Measurements from ENCODE around the gene CD300E. TPM values are rescaled to one million over a fixed set of nuclear protein-coding genes. Genes with fewer than 3 reads are reported as not detected.

The CD300E gene
- total and polyA plus RNA-seq, 2 donors (not counting 3 experiments of a cell fraction or from before 2014, with no cell fraction given): not detected

DNA sequence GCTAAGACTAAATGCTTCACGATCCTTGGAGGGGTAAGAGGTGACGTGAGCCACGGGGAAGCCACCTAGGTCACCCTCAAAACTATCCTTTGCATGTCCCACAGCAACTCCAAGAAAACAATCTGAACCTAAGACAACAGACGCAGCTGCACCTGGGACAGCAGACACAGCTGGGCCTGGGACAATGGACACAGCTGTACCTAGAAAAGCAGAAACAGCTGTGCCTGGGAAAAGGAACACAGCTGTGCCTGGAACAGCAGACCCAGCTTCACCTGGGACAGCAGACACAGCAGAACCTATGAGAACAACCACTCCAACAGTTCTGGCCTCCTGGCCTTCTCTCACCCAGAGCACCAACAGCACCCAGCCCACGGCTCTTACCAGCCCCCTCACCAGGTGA lies 19.8 kb downstream of the CD300E start:
- intact Hi-C loops (cut with micrococcal nuclease): no loop called here
- dilution Hi-C loops (cut with MboI; ENCODE audit: extremely low pct_ligation_motif_present, low sequenced_read_pairs): no loop called here
- H3K4me3 ChIP-seq (replicated peaks in 1 of 3; ENCODE audit: insufficient read depth in 1 of 3, low read depth in 1 of 3, low read length in 3 of 3): no peak overlapping the region
- H3K4me1 ChIP-seq (ENCODE audit: control insufficient read depth, extremely low read depth, insufficient read depth, low read length): no peaks in the 10 kb centered on the region
- no peak overlapping the region for H3K9ac ChIP-seq (replicated peaks; ENCODE audit: extremely low read depth, insufficient read depth, low read length)
- CTCF ChIA-PET: interaction anchor here (1.0 to 2.4 kb wide), 4 partner anchors 225 to 1173 kb away, joined by 3 to 11 read pairs (median 3); no protein-coding TSS in a partner anchor
- no peaks in the 10 kb centered on the region for H3K79me2 ChIP-seq (ENCODE audit: control insufficient read depth, insufficient read depth, low read length)
- no peak overlapping the region for H2AFZ ChIP-seq (ENCODE audit: low read depth, low read length)
- BruUV-seq (replicated peaks): no TSS peak
- no peaks in the 10 kb centered on the region for H3K36me3 ChIP-seq (ENCODE audit: control insufficient read depth in 2 of 2, extremely low read depth in 1 of 2, insufficient read depth in 2 of 2, low read length in 2 of 2)
- no peaks in the 10 kb centered on the region for H3K9me1 ChIP-seq (replicated peaks; ENCODE audit: control insufficient read depth, extremely low read depth, insufficient read depth, low read length)
- H3K27me3 ChIP-seq (ENCODE audit: control insufficient read depth in 2 of 2, insufficient read depth in 2 of 2, low read length in 2 of 2): no peaks in the 10 kb centered on the region
- TF ChIP-seq MYC (IDR thresholded peaks at IDR 0.05; ENCODE audit: low read depth, low read length) (no peak), FOS (IDR thresholded peaks at IDR 0.05; ENCODE audit: borderline replicate concordance, insufficient read depth, low read length) (no peak)
- FAIRE-seq (no peak), DNase-seq (ENCODE audit: low read depth, low spot score) (no peak)
- no peak overlapping the region for H3K4me2 ChIP-seq (ENCODE audit: insufficient read depth, low read length)
- H3K9me3 ChIP-seq (replicated peaks; ENCODE audit: control insufficient read depth, insufficient read depth, low read length): no peaks in the 10 kb centered on the region
- H3K27ac ChIP-seq (ENCODE audit: insufficient read depth, low read depth, low read length): no peak overlapping the region
- H4K20me1 ChIP-seq (replicated peaks; ENCODE audit: control insufficient read depth, extremely low read depth, insufficient read depth, low read length): no peaks in the 10 kb centered on the region
- POLR2A ChIA-PET: no interaction called here

DNA sequence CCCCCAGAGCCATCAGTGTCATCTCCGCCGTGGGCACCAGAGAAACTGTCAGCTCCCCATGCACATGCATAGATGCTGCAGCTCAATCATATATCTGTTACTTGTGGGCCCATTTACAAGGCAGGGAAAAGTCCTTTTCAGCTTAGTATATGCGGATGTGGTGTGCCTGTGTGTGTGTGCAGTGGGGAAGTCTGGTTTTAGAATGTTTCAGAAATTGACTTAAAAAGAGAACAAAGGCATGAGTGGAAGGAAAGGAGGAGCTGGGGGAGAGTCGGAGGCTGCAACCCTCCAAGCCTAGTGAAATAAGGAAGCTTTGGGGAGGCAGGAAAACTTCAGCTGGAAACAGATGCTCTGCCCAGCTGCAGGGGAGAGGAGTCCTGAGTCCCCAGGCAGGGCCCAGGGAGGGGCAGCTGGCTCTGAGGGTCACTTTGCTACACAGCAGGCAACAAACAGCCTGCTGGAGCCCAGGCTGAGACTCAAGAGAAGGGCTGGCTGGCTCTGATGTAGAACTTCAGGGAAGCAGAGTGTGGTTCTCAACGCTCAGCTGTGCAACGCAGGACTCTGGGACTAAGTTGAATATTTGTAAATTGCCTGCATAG lies 20.4 kb downstream of the CD300E start:
- H3K4me2 ChIP-seq (ENCODE audit: insufficient read depth, low read length): no peak overlapping the region
- FAIRE-seq: no peak
- no peaks in the 10 kb centered on the region for H3K4me1 ChIP-seq (ENCODE audit: control insufficient read depth, extremely low read depth, insufficient read depth, low read length)
- H3K79me2 ChIP-seq (ENCODE audit: control insufficient read depth, insufficient read depth, low read length): no peaks in the 10 kb centered on the region
- TF ChIP-seq MYC (IDR thresholded peaks at IDR 0.05; ENCODE audit: low read depth, low read length) (no peak), FOS (IDR thresholded peaks at IDR 0.05; ENCODE audit: borderline replicate concordance, insufficient read depth, low read length) (no peak)
- no peak overlapping the region for H3K9ac ChIP-seq (replicated peaks; ENCODE audit: extremely low read depth, insufficient read depth, low read length)
- ChIA-PET POLR2A (no interaction called here), CTCF (interaction anchor here (1.2 to 2.4 kb wide), 2 partner anchors 224 to 404 kb away, joined by 3 to 11 read pairs; no protein-coding TSS in a partner anchor)
- H3K4me3 ChIP-seq (replicated peaks in 1 of 3; ENCODE audit: insufficient read depth in 1 of 3, low read depth in 1 of 3, low read length in 3 of 3): no peak overlapping the region
- dilution Hi-C loops (cut with MboI; ENCODE audit: extremely low pct_ligation_motif_present, low sequenced_read_pairs): no loop called here
- no peak overlapping the region for H2AFZ ChIP-seq (ENCODE audit: low read depth, low read length)
- no peaks in the 10 kb centered on the region for H3K9me1 ChIP-seq (replicated peaks; ENCODE audit: control insufficient read depth, extremely low read depth, insufficient read depth, low read length)
- H3K27ac ChIP-seq (ENCODE audit: insufficient read depth, low read depth, low read length): no peak overlapping the region
- H4K20me1 ChIP-seq (replicated peaks; ENCODE audit: control insufficient read depth, extremely low read depth, insufficient read depth, low read length): no peaks in the 10 kb centered on the region
- no TSS peak for BruUV-seq (replicated peaks)
- H3K9me3 ChIP-seq (replicated peaks; ENCODE audit: control insufficient read depth, insufficient read depth, low read length): no peaks in the 10 kb centered on the region
- no peaks in the 10 kb centered on the region for H3K27me3 ChIP-seq (ENCODE audit: control insufficient read depth in 2 of 2, insufficient read depth in 2 of 2, low read length in 2 of 2)
- H3K36me3 ChIP-seq (ENCODE audit: control insufficient read depth in 2 of 2, extremely low read depth in 1 of 2, insufficient read depth in 2 of 2, low read length in 2 of 2): no peaks in the 10 kb centered on the region
- no peak for DNase-seq (ENCODE audit: low read depth, low spot score)
- intact Hi-C loops (cut with micrococcal nuclease): no loop called here

All from endothelial cell of umbilical vein (primary cell).